Measurements from ENCODE around the gene SGIP1.
"Not testable (repeated sequence)": the region's sequence is repeated elsewhere in the genome, so short reads cannot be mapped to it uniquely, and the experiment has no call there.

Gene SGIP1

DNA sequence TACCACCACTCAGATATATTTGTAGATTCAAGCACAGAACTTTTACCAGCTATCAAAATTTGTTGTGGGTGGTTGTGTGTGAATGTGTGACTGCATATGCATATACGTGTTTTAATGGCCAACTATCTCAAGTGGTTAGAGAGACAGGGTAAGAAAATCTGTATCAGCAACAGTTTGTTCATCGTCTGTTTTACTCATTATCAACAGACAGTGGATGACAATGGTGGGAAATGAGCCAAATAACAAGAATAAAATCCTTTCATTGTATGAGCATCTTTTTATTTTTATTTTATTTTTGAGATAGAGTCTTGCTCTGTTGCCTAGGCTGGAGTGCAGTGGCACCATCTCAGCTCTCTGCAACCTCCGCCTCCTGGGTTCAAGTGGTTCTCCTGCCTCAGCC is 195.6 kb downstream of the SGIP1 start:
- no peak for DNase-seq (ENCODE audit: low read depth)

DNA sequence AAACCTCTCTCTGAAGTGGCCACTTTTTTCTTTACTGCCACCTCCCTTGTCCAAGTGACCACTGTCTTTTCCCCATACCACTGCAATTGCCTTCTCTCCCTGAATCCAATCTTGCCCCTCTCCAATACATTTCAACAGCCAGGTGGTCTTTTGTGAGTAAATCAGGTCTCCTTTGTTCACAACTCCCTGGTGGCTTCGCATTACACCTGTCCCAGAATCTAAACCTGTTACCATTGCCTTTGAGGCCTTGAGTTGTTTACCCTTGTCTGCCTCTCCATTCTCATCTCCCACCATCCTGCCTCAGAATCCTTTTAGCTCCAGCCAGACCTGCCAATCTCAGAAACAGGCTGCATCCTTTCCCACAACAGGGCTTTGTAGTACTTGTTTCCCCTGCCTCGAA is 196.5 kb downstream of the SGIP1 start:
- DNase-seq (ENCODE audit: low read depth): no peak

DNA sequence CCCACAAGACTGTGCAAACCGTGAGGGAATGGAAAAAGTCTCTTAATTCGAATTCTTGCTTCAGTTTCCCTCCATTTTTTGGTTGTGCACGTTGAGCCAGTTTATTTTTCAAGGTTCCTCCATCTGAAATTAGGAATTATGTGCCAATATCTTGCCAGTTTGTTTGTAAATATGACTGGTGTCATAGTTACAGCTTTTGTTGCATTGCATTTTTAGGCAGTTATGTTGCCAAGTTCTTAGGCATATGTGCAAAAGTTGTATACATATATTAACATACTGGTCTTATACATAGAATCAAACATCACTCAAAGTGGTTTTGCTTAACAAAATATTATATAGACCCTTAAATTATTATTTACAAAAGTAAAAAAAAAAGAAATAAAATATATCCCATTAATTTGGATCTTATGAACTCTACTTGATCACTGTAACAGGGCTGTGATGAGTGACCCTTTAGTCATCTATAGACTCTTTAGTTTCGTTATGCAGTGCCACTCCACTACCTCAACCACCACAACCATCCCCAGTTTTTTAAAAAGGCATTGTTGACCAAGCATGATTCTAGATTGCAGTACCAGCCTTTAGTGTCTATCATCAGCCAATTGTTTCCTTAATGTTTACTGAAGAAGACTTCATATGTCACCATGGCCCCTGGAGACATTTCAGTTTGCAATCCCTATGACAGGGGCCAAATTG is 197.4 kb downstream of the SGIP1 start:
- no peak for DNase-seq (ENCODE audit: low read depth)

DNA sequence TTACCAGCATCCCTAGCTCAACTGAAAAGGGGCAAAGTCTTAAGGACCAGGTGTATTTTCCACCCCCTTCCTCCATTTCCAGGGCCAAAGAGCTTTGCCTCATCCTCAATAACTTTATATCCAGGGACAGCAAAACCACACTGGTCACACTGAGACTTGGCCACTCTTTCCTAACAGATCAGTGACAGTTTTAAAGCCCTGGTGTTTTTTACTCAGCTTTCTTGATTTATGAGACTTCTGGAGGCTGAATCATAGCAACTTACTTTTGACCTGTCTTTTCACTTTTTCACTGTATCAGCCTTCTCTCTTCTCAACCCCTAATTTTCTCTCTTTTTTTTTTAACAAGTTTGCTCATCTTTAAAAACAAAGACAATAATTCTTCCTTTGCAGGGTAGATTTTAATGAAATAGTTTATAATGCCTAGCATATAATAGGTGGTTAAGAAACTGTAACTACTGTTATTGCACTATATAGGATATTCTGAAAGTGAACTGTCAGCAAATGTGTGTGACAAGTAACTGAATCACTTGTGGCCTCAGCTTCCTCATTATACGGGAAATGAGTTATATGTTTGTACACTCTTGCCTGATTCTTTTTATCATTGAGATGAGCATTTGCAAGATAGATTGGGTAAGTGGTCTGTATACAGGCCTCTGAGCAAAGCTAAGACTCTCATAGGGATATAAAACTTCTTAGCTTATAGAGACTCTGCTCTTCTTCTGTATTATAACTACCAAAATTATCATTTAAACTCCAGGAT is 198.6 kb downstream of the SGIP1 start:
- DNase-seq (ENCODE audit: low read depth): no peak

DNA sequence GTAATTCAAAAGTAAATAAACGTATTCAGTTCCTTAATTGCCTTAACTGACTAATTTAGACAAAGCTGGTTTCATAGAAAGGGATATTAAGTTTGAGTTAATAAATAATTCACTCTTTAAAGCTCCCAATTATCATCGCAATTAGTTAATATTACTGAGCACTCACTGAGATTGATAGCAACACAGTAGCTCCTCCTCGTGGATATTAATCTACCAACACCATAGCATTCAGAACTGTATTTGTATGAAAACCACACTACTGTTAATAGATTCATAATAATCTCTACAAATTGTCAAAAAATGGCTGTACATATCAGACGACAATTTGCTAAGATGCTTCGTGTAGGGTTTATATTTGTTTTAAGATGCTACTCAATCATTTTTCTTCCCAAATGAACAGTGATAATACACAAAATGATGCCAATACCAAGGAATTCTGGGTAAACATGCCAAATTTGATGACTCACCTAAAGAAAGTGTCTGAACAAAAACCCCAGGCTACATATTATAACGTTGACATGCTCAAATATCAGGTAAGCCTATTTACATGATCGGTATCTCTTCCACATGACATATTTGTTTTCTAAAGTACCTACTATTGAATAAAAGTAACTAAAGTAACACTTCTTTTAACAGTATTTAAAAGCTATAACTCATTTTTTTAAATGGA is 199.5 kb downstream of the SGIP1 start:
- no peak for DNase-seq (ENCODE audit: low read depth)

DNA sequence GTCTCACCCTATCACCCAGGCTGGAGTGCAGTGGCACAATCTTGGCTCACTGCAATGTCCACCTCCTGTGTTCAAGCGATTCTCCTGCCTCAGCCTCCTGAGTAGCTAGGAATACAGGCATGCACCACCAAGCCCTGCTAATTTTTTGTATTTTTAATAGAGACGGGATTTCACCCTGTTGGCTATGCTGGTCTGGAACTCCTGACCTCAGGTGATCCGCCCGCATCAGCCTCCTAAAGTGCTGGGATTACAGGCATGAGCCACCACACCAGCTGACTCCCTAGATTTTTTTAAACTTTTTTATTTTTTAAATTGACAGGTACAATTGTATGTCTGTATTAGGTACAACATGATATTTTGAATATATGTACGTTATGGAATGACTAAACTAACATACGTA is 200.6 kb downstream of the SGIP1 start:
- not testable (repeated sequence) for DNase-seq (ENCODE audit: low read depth)

DNA sequence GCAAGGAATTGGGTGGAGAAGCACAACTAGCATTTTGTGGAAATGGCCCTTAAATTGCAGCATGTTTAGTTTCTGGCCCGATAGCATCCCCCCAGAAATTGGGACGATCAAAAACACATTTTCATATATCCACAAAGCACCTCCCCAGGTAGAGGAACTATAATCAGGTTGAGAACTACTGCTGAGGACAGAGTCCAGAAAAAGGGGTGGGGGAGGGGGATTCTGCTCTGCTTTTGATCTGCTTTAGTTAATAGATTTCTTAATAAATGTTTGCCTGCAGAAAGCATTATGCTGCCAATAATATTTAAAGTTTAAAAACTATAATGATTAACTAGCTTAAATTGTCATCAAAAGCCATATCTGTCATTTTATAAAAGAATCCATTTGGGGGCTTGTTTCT is 203.9 kb downstream of the SGIP1 start:
- DNase-seq (ENCODE audit: low read depth): no peak

DNA sequence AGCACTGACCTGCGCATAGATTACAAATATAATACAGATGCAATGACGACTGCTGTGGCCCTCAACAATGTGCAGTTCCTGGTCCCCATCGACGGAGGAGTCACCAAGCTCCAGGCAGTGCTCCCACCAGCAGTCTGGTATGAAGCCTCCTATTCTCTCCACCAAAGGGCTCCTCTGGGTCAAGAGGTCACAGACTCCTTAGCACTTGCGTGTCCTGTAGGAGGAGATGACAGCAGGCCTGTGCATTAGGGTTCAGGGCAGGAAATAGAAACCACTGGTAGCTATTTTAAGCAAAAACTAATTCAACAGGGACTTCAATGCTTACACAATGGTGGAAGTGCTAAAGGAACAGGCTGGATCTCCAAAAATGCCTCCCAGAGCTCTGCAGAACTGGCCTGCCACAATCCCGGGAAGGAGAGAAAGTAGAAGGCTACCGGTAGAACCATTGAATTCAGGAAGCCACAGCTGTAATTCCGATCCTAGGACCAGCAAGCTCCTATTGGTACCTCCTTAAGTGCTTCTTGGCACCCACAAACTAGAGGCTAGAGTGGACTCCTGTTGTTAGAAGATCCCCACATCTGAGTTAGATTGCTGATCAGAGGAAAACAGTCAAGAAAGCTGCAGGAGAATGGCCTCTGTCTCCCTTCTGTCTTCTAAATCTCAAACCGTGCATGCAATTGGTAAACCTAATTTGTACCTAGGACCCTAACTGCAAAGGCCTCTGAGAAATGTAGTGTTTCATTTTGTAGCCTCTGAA is 205.6 kb downstream of the SGIP1 start:
- DNase-seq (ENCODE audit: low read depth): no peak

DNA sequence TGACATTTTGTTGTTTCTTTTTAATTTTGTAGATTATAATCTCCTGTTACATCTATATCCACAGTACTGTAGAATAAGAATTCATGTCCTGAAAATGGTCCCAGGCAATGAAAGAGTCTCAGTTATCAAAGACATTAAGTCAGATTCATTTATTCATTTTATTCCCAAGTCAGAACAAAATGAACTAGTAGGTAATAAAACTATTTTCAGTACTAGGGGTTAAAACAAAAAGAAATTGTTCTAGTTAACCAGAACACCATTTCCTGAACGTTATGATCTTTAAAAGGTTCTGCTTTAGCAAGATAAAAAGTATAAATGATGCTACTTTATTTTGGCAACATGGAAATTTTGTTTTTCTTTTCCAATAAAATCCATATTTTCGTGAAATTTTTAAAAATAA is 211.5 kb downstream of the SGIP1 start:
- DNase-seq (ENCODE audit: low read depth): no peak

DNA sequence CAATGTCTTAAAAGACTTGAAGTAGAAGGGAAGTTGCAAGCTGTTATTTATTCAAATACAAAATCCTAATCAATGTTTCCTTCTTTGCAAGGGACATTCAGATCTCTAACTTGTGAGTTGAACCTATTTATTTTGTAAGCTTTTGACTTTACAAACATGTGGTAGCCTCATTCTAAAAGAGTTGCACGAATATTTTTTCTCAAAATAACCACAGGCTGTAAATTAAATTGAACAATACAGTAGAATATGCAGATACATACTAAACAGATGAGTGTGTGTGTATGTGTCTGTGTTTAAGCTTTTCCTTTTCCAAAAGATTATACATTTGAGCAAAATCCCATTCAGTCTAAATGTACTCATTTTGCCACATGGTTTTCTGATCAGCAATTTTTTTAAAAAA is 213.5 kb downstream of the SGIP1 start:
- DNase-seq (ENCODE audit: low read depth): no peak

DNA sequence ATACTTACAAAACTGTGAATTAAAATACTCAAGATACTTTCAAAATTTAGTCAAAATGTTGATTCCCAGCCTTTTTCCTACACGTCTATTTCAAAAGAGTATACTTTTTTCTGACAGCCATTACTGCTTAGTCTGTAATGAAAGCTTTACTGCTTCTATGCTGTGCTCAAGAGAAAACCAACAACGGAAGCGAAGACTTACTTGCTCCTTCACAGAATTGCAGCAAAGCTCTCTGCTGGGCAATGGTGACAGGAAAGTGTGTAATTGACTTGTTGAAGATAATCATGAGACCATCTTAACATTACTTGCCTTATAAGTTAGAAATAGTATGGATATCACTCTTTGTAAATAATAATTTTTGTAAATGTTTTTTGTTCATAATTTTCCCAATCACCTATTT is 216.6 kb downstream of the SGIP1 start:
- DNase-seq (ENCODE audit: low read depth): no peak

DNA sequence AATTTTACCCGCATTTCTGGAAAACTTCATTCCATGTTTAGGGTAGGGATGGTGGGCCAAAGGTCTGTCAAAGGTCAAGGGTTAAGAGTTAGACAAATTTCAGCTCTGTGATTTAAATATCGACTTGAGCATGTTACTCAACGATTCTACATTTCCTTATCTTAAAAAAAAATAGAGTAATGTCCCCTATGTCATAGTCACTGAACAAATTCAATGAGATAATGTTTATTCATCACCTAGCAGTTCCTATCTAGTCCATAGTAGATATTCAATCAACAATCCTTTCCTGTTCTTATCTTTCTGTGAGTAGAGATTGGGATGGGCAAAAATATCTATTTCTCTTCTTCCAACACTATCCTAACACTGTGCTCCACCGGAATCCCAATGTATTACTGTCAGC is 217.2 kb downstream of the SGIP1 start:
- no peak for DNase-seq (ENCODE audit: low read depth)

DNA sequence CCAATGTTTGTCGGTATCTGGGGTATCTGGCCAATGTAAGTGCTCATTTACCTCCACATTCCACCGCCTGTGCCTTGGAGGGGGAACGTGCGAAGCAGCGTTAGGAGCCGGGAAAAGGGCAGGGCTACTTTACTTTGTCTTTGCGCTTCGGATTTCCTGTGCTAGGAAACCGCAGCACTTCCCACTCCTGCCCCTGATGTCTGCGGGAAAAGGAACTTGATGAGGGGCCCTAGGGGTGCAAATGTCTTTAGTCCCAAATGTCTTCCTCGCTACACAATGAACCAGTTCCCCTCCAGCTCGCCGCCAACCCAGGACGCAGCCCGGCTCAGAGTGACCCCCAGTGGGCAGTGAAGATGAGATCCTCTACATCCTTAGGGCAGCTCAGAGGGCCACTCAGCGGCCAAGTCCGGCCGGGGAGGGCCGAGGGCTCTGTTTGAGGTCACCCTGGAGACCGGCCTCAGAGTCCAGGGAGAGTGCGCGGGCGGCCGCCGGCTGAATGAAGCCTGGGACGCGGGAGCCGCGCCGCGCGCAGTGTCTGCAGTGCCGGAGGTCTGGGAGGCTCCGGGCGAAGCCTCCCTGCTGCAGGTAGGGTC is 218.1 kb downstream of the SGIP1 start, which contains the start of gene DYNLT5:
Gene DYNLT5 (plus strand): TSS at position 460 of the 593 bp plus-strand sequence. CDS start 2,200 bp downstream, outside the sequence.
- DNase-seq (ENCODE audit: low read depth): no peak

DNA sequence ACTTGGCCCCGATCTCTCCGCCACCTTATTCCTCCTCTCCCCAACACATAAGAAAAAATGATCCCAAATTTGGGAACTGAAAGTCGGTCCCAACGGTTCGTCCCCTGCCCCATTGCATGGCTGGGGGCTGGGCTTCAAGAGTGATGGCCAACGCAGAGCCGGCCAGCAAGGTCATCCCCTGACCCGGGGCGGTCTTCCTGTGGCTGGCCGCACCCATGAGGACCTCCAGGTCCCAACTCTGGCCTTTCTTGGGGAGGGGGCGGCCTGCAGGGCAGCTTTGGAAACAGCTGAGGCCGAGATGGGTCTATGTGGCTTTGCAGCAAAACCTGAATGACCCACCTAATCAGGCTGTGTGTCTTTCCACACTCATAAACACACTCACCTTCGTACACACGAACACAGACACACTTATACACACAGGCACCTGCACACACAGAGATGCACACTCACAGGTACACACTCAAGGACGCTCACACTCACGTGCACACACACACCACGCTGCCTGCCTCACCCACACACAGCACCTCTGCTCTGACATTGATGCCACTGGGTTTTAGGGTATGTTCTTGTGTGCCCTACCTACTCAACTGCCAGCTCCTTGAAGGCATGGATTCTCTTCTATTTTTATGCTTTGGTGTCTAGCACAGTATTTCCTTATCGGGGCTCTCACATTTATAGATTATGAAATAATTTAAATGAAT is 218.9 kb downstream of the SGIP1 start:
- no peak for DNase-seq (ENCODE audit: low read depth)

DNA sequence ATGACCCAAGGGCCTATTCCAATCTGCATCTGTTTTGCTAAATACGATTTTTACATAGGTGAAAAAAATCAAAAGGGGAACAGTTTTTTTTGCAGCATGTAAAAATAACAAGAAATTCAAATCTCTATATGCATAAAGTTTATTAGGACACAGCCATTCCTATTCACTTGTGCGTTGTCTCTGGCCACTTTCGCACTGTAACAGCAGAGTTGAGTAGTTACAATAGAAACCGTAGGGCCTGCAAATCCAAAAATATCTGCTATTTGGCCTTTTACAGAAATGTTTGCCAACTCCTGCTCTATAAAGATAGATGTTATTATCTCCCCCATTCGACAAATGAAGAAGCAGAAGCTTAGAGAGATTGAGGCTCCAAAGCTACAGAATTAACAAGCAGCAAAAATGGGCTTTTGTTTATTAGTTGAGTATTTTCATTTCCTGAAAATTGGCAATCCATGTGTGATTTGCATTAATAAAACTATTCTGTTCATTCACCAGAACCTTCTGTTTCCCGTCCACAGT is 223.8 kb downstream of the SGIP1 start:
- DNase-seq (ENCODE audit: low read depth): no peak

DNA sequence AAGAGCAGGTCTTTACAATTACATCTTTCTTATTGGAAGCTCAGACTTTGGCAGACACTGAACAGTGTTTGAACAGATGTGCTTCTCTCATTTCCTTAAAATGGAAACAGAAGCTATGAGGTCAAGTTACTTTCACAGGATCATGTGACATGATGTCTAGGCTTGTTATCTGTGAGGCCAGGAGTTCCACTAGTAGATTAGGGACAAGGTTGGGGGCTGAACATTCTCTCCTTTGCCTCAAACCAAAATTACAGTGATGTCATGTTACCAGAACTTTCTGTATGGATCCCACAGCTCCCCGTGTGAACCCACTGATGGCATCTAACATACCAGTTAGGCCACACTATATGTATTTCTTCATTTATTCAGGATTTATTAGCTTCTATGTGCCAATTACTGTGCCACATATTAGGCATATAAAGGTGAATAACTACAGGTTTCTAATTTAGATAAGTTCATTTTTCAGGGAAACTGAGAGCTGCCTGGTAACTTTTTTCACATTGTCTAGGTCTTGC is 224.3 kb downstream of the SGIP1 start:
- no peak for DNase-seq (ENCODE audit: low read depth)

DNA sequence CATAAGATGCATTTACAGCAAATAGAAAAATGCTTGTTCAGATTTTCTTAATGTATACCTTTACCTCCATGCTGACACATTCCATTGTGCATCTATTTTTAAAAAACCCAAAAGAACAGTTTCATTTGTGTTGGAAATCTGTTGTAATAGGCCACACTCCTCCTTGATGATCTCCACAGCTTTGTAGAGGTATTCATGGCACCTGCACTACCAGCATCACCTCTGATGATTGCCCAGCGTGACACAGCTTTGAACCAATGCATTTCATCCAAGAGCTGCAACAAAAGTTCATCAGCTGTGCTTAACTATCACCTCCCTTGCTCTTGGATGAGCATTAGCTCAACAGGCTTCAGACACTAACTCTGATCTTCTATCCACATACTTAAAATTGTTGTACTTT is 226.6 kb downstream of the SGIP1 start:
- no peak for DNase-seq (ENCODE audit: low read depth)

DNA sequence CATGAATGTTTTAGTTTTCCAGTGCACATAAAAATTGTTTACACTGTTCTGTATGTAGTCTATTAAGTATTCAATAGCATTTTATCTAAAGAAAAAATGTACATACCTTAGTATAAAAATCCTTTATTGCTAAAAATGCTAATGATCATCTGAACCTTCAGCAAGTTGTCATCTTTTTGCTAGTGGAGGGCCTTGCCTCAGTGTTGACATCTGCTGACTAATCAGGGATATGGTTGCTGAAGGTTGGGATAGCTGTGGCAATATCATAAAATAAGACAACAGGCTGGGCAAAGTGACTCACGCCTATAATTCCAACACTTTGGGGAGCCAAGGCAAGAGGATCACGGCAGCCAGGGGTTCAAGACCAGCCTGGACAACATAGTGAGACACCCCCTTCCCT is 227.3 kb downstream of the SGIP1 start:
- no peak for DNase-seq (ENCODE audit: low read depth)

DNA sequence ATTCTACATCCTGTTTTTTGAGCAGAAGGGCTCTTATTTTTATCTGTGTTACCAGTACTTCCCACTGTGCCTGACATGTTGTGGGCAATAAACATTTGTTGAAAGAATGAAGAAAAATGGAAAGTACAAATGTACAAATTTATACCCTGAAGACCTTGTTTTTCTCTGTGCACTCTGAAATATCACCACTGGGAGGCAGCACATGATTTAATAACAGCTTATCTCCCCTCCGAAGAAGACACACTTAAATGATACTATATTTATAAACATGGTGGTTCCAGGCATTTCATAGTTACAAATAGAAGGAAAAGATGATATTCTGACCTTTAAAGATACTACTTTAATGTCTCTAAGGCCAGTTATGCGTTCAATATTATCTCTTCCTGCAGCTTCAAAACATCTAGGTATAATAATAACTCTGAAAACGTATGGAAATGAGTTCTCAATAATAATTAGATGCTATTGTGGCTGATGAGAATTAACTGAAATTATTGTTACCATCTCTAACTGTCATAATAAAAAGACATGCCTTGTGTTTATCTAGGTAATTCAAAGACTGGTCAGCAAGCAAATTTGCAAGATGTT is 231.1 kb downstream of the SGIP1 start:
- DNase-seq (ENCODE audit: low read depth): peak; percentile 40

DNA sequence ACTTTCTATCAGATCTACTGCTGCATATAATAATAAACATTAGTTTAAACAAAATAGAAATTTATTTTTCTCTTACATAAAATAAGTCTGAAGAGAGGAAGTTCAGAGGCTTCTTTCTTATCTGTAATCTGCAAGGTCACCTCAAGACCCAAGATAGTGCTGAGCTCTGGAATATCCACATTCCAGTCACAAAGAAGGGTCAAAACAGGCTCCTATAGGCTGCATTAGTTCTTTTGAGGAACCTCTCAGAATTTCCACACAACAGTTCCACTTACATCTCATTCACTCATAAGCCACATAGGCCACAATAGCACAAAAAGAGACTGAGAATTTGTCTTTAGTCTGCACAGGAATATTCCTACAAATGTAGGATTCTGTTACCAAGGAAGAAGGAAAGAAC is 233.7 kb downstream of the SGIP1 start:
- no peak for DNase-seq (ENCODE audit: low read depth)

DNA sequence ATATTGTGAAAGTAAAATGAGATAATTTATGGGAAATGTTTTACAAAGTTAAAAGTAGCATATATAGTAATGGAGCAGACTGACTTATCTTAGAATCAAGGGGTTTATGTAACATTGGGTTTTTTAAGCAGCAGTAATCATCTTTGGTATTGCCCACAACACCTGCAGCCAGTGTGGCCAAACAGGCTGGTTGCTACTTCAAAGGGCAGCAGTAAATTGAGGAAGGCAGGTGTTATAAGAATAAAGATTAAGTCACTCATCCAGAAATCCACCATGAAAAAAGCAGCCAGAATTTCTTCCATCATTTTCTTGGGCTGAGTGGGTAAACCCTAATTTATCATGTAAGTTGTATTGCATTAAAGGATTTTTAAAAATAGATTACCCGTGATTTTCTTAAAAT is 235.0 kb downstream of the SGIP1 start:
- DNase-seq (ENCODE audit: low read depth): no peak
